RCC 7860 (cell line): Measurements from ENCODE around the gene DIAPH3.

Experiments used
- DNase-seq: peaks from one replicate; pipeline ENCODE4 v3.0.0-alpha.2; 2015; ENCODE audit warnings: low spot score
- FAIRE-seq: peaks from 2 replicates; lab custom pipeline; 2012; peaks lifted over from hg19 to GRCh38; lab: Jason Lieb, UNC

DIAPH3 gene

DNA sequence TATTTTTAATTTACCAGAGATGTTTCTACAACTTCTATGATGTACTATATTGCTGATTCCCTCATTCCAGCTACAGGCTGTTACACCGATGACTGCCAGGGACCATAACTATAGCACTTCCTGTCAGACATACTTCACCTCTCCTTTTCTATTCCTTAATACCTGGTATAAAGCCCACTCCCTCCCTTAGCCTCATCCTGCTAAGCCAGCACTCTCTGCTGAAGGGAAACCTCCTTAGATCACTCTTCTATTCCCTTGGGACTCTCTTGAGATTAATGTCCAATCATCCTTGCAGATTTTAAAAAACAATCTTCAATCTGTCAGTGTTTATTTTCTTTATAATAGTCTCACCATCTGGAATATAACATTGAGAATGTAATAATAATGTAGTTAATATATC, 127.9 kb downstream of the DIAPH3 start:
- DNase-seq (no peak), FAIRE-seq (no peak)

DNA sequence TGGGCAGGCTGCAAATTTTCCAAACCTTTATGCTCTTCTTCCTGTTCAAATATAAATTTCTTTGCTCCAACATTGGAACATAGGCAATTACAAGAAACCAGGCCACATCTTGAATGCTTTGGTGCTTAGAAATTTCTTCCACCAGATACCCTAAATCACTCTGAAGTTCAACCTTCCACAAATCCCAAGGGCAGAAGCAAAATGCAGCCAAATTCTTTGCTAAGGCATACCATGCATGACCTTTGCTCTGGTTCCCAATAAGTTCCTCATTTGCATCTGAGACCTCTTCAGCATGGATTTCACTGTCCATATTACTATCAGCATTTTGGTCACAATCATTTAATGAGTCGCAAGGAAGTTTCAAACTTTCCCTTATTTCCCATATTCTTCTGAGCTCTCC, 130.9 kb downstream of the DIAPH3 start:
- DNase-seq = no peak
- FAIRE-seq = no peak

DNA sequence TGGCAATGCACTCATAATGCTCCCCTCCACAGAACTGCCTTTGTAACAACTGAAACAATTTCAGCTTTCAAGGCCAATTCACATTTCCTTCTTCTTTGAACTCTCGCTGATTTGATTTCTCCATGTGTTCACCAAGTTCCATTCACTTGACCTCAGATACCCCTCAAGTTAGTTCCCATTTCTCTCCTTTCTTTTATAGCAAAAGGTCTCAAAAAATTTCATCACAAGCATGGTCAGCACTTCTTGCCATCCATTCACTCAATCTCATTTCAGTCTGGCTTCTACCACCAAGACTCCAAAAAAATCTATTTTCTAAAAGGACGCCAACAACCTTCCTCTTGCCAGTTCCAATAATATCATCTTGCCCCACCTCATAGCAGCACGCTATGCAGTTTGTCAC, 135.7 kb downstream of the DIAPH3 start:
- no peak for FAIRE-seq
- DNase-seq = no peak

DNA sequence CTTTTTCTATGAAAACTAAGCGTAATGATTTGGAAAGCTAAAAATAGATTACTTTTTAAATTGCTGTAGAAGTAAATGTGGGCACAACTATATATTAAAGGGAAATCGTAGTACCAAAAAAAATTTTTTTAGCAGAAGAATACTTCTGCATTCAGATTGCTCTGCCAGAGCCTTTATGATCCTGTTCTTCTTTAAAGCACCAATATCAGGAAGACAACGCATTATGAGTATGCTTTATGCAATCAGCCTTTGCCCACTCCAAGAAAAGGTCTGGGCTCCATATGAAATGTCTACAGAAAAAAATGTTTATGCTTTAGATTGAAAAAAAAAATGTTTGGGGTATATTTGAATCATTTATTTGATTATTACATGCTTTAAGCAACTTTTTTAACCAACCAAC, 137.4 kb downstream of the DIAPH3 start:
- no peak for FAIRE-seq
- no peak for DNase-seq

DNA sequence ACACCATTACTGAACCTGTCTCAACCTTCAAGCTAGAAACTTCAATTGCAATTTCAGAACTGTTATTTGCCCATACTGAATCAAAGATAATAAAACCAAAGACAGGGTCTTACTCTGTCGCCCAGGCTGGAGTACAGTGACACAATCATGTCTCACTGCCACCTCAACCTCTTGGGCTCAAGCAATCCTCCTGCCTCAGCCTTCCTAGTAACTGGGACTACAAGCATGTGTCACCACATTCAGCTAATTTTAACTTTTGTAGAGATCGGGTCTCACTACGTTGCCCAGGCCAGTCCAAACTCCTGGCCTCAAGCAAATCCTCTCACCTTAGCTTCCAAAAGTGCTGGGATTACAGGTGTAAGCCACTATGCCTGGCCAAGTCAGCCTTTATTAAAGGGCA, 143.4 kb downstream of the DIAPH3 start:
- FAIRE-seq (no peak), DNase-seq (no peak)

DNA sequence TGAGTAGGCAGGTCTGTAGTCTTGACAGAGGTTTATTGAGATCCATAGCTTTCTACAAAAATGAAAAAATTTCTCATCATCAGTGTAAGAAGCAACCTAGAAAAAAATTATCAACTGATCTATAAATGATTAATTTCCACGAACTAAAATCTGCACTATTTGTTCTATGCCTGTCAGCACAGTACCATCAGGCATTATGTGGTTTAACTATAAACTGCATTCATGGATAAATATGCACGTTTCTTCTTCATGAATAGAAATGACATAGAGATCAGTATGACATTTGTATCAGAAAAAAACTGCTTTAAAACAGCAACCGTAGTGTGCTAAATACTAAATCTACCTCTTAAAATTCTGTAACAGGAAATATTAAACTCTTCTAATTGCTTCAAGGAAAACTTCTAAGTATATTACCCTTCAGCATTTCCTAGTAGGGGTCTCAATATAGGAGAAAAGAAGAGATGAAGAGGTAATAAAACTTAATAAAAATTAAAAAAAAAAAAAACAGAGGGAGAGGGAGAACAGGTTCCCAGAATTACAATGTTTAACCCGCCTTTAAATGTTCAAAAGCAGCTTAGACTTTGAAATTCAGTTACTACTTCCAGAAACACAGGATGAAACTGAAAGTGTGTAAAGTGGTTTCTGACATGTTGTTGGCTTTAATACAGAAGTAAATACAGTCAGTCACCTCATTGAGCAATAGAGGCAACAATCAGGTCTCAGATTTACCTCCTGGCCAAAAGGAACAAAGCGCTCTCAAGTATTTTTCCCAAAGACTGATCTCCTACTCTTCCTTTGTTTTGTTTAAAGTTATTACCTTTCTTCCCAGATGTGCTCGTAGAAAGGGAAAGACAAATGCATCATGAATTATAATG, 144.4 kb downstream of the DIAPH3 start:
- FAIRE-seq (no peak), DNase-seq (no peak)

DNA sequence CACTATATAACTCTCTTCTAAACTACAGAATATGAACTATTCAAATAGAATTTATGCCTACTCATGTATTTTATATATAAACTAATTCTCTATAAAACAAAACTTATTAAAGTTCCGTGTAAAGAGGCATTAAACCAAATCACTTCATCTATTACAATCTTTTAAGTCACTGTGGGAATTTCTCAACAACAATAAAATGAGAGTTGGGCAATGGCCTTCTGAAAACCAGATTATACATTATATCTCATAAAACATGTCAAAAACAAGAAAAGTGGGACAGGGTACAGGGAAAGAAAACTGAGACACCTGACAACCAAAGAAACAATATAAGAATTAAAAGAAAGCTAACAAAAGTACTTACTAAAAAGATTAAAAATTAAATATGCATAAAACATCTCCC, 145.2 kb downstream of the DIAPH3 start:
- no peak for DNase-seq
- no peak for FAIRE-seq

DNA sequence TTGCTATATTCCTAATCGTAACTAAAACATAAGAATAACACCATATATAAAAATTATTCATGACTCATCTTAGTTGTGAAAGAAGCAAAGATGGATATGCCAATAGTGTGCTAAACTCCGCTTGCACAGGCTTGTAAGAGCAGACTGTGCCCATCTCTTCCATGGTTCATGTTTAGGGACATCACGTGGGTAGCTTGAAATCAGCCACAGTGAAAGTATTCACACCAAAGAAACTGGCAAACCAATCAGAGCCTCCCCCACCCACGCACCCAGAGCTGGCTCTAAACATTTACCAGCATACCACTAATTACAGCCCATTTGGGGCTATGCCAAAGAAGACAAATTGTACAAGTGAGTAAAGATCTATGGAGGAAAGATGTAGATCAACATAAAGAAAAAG, 147.5 kb downstream of the DIAPH3 start:
- FAIRE-seq (no peak), DNase-seq (no peak)

DNA sequence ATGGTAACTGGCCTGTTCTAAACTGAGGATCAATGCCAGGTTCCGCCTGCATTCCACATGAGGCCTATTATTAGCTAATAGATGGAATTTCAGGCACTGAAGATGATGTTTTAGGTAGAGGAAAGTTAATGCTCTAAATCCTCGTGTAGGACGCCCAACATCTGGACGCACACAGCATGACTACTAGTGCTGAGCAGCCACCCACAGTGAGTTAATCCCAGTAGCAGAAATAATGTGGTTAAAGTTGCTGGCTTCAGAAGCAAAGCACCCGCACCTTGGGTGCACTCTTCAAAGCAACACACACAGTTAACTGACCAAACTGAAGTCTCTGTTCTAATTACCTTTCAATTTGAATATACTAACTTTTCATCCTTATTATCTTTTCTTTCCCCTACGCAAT, 150.6 kb downstream of the DIAPH3 start:
- FAIRE-seq (no peak), DNase-seq (no peak)

DNA sequence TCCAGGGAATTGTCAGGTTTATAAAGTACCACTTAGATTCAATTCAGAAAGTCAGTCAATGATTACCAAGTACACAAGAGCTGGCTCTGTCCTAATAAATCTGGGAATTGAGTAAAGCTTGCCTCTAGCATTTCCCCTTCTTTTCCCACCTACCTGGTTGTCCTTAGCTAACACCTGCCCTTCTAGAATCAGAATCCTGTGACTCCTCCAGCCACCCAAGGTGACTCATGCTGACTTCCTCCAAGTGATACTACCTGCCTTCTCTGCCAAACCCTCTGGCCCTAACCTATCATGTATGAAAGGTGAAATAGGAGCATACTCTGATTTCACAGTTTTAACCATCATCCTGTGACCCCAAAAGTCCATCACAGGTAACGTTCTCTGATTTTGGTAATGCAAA, 151.2 kb downstream of the DIAPH3 start:
- FAIRE-seq = no peak

DNA sequence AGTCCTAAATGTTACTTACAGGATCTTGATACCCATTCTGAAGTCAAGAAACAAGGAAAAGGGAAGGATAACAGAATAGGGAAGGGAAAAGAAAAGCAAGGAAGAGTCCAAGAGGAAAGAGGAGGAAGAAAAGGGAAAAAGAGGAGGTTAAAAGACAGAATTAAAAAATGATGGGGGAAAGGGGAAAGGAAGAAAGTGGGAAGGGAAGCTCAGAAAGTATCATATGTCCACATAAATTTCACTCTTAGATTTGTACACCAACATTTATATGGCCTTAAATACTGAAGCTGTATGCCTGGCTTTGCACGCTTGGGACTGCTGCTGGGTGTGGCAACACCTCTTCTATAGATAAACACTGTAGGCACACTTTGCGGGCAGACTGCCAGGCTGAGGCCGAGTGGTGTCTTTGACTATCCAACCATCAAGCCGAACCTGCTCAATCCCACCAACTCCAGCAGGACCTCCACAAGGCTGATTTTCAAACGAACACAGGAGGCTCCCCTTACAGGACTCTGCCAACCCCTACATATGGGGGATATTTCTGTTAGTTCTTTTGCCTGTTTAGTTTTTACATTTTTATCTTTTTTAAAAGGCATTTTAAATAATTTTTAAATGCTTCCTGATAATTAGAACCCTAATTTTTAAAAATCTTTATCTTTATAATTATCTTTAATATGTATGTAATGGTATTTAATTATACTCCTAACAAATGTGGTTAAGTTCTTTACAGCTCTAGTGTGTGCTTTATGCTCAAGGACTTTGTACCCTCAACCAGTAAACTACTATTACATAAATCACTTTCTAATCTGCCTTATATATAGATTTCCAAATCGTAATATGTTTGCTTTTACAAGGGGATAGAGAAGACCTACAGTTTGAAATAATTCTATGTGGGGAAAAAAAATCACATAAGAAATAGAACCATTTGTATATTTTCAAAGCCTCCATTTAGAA, 154.2 kb downstream of the DIAPH3 start:
- FAIRE-seq (no peak), DNase-seq (no peak)

More for the DNA sequence above, 151.2 kb downstream of the DIAPH3 start:
- no peak for DNase-seq

DNA sequence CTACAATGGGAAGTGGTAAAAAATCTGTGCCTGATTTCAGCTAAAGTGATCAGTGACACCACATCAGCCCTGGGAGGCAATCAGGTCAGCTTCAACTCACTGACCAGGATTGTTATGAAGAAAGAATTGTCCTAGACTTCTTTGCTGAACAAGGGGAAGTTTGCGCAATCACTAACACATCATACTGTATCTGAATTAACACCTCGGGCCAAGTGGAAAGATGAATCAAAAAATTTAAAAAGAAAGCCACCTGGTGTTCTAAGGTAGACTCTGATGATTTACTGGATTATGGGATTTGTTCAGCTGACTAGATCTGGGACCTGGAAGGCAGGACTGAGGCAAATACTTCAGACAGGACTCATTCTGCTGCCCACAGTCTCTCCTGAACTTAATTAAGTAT, 161.8 kb downstream of the DIAPH3 start:
- no peak for FAIRE-seq
- no peak for DNase-seq

DNA sequence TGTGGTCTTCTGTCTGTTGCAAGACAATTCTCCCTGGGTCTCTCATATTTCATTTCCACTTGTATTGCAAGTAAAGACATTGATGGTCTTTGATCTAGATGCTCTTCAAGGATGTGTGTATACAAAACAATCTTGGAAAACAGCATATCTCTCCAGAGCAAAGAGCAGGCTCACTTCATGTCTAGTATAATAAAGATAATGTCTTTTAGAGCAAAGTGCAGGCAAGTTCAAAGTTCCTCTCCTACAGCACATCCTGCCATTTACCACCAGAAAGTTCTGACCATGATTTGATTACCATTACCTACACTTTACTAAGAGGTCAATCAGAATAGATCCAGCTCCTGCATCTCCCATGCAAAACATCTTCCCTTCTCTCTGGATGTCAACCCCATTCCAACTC, 162.8 kb downstream of the DIAPH3 start:
- DNase-seq (no peak), FAIRE-seq (no peak)

DNA sequence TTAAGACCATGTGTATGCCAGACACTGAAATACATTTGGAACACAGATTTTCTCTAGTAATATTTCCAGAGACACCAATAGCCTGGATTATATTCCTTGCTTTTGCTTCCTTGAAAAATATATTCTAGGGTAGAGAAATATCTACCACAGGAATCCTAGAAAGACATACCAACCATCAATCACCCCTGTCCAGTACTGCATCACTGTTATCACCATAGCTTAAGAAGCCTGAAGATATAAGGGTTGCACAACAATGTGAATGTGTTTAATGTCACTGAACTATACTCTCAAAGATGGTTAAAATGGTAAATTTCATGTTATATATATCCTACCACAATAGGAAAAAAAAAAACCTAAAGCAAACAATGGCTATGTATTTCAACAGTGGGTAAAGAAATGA, 163.6 kb downstream of the DIAPH3 start:
- FAIRE-seq (no peak), DNase-seq (no peak)

DNA sequence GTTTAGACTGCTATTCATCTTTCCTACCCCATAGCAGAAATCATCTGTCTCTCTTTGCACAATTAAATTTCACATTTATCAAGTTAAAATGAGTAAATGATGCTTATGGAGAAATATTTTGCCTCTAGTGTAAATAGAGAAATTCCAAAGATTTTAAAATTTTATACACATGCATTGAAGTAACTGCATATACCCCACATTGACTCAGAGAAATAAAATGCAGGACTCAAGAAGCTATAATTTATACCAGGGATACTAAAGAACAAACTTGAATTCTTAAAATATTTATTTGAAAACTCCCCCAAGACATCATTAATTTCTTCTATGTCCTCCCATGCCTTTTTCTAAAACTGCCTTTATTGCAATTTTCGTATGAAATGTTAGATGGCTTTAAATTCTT, 165.8 kb downstream of the DIAPH3 start:
- FAIRE-seq (no peak), DNase-seq (no peak)

DNA sequence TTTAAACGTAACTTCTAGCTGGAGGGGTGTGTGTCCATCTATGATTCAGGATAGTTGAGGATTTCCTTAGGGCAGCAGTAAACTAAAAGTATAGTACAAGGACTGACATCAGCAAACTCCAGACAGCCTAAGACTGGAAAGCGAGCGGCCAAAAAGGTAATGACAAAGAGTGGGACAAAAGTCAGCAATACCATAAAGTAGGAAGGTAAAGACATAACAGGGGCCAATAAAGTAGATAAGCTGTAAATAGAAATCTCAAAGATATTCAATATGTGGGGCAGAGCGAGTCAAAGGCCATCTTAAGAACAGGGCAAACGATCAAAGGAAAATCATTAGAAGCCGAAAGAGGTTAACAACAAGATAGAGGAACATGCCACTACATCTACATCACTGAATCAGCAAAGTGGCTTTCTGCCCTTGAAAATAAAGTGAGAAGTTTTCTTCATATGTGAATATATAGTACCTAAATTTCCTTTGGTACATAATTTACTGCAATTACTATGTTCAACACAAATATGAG, 167.2 kb downstream of the DIAPH3 start:
- FAIRE-seq (no peak), DNase-seq (no peak)

DNA sequence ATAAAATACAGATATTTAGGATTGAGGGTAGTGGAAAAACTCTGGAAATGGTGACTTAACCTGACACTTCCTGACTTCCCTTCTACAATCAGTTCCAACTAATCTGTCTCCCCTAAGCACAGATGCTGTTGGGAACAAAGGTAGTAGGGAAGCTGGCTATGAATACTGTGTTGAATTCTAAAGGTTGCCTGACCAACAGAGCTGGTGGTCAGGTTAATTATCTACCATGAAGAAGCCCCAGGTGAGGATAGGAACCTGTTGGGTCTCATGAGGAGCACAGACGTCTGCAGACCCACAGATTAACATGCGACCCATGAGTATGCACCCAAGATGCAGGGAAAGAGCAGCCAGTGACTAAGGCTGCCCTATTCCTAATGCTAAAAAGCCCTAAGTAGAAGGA, 172.3 kb downstream of the DIAPH3 start:
- DNase-seq (no peak), FAIRE-seq (no peak)

DNA sequence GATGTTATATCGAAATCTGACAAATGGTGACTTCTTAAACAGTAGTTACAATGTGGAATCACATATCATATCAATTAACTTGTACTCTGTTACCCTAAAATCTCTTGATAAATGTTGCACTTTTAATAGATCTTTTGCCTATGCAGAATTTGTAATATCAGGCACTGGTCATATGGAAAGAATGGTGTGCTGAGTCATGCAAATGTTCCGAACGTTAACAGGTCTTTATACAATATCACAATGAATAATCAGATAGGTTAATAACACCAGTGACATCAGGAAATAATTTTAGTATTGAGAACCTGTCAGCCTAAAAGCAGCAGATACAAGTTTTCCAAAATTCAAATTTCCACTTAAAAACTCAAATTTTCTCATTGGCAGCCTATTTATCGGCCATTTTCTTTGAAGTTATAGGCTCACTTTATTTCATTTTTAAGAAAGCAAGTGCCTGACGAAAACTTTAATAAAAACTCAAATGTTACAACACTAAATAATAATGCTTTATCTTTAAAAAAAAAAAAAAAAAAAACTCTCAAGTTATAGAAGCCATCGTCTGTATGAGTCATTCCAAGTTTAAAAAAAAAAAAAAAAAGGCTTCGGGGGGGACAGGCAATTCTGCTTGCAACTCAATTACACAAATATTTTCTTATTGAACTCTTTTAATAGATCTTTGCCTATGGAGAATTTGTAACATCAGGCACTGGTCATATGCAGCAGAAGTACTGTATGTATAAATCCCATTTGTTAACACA, 180.9 kb downstream of the DIAPH3 start:
- no peak for FAIRE-seq
- DNase-seq = no peak

DNA sequence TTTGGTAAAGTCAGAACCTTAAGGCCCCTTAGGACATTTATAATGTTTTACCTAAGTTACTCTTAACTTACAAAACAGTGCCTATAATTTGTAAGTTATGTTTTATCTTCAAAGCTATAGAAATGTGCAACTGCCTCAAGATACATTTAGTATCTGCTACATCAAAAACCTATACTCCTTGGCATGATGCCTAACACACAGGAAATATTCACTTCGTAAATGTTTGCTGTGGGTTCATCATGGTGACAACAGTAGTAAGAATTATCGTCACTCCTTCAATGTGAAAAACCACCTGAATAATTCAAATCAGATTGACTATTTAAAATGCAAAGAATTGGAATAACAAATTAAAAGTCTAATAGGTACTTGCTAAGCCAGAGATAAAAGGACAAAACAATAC, 184.1 kb downstream of the DIAPH3 start:
- no peak for DNase-seq
- FAIRE-seq = no peak

DNA sequence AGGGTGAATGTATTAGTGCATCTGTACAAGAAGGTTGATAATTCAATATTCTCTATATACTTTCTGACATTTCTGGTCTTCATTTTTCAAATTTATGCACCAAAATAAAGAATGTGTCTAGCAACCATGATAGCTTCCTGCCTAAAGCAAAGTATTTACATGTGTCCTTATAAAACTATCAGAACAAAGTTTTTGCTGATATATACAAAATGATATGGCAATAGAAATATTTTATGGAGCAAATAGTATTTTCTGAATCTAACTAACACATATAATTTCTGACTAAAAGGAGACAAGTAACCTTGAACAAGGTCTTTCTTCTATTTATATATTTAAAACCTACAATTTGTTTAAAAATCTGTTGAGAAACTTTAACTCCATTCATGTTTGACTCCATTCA, 184.9 kb downstream of the DIAPH3 start:
- DNase-seq = no peak
- no peak for FAIRE-seq

DNA sequence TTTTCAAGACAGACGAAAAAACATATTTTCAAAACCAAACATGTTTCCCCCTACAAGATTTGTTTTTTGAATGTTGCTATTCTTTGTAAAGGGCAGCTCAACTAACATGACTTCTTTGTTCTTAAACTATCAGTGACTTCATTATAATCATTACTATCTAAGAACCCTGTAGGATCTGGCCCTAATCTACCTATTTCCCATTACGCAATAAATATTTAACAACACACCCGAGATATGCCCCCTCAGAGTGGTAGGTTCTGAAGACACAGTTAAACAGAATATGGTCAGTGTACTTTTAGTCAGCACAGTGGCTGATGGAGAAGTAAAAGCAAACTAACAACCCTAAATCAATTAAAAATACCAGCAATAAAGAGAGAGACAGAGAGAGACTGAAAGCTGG, 186.9 kb downstream of the DIAPH3 start:
- DNase-seq = no peak

More for the DNA sequence above, 186.9 kb downstream of the DIAPH3 start:
- no peak for FAIRE-seq
